ENCODE results near the gene CBARP. TPM values are rescaled to one million over a fixed set of nuclear protein-coding genes. Genes with fewer than 3 reads are reported as not detected.
"Not testable (repeated sequence)": the region's sequence is repeated elsewhere in the genome, so short reads cannot be mapped to it uniquely, and the experiment has no call there.

CBARP gene
- total and polyA plus RNA-seq, 9 of the 15 experiments (the other 6 are each of a cell fraction or from before 2014, with no cell fraction given): 0.03 to 8.9 (median 1.2) TPM; not detected in 1

GRCh38 chr19:1205114-1206099 is 32.4 kb downstream of the CBARP start, which contains the start of gene STK11 (continued):
- TF ChIP-seq THAP12 (CRISPR knock-in tag; IDR thresholded peaks at IDR 0.05) (peak; percentile 92; the same call in 1 of the 2 replicates), CREB1 (IDR thresholded peaks at IDR 0.05) (peak; percentile 71), CREB1 (CRISPR knock-in tag; IDR thresholded peaks at IDR 0.05) (peak; percentile 50; the same call in 1 of the 2 replicates), ZNF395 (CRISPR knock-in tag; IDR thresholded peaks at IDR 0.05) (peak; percentile 62; the same call in 1 of the 2 replicates), ZNF41 (CRISPR knock-in tag; conservative IDR thresholded peaks at IDR 0.05) (0 out of 2 replicates have a peak, but pooled peaks have one; percentile 8)

- H3K9me1 ChIP-seq (ENCODE audit: control insufficient read depth, insufficient read depth, low read length); H2AFZ ChIP-seq (ENCODE audit: low read depth, low read length); H3K27me3 ChIP-seq (ENCODE audit: control insufficient read depth in 2 of 2, insufficient read depth in 2 of 2, low read length in 2 of 2); in situ Hi-C loops (cut with MboI); H3K79me2 ChIP-seq (ENCODE audit: control insufficient read depth, insufficient read depth, low read length); H3K9me3 ChIP-seq (replicated peaks; ENCODE audit: control insufficient read depth, insufficient read depth, low read depth, low read length); DNase-seq (ENCODE audit: extremely low read depth in 1 of 4, low spot score in 3 of 4); H3K9ac ChIP-seq (ENCODE audit: insufficient read depth in 1 of 2, low read depth in 2 of 2, low read length in 2 of 2); intact Hi-C loops (cut with micrococcal nuclease); H3K4me3 ChIP-seq; H3K36me3 ChIP-seq (ENCODE audit: control insufficient read depth, insufficient read depth, low read length); H3K27ac ChIP-seq (ENCODE audit: extremely low read depth, low read depth, low read length); ATAC-seq; H3K4me2 ChIP-seq (ENCODE audit: insufficient read depth, low read length); CTCF ChIA-PET (ENCODE audit: low intra/inter-chr PET ratio); BruUV-seq (replicated peaks); FAIRE-seq; H4K20me1 ChIP-seq (replicated peaks; ENCODE audit: control insufficient read depth, insufficient read depth, low read length): not testable (repeated sequence)
- POLR2A ChIA-PET: interaction anchor here (0.6 kb wide), 1 partner anchor 11 kb away, joined by 4 read pairs; no protein-coding TSS in a partner anchor
- peaks cover 23 to 37% of the 10 kb centered on the region in 2 experiments for H3K4me1 ChIP-seq (replicated peaks in 1 of 2; ENCODE audit: control insufficient read depth in 2 of 2, insufficient read depth in 2 of 2, low read length in 2 of 2)
- 71% methylated on average over 4 of the region's 4 CpGs for WGBS (ENCODE audit: insufficient coverage, low coverage, missing lambda C conversion rate)
These were observed 37.2 kb downstream of the CBARP start for GRCh38 chr19:1200614-1201013.

Measured in K562 (cell line).